NCI-H2107 treated with DMSO at 0.1 percent for 48 hours (cell line): Measurements from ENCODE around the gene LAMB1.
"Not testable (repeated sequence)": the region's sequence is repeated elsewhere in the genome, so short reads cannot be mapped to it uniquely, and the experiment has no call there.

ENCODE experiments used
- DNase-seq: peaks from one replicate; lab custom pipeline; 2025; ENCODE audit not compliant: unreplicated experiment; lab: John Stamatoyannopoulos, UW

The LAMB1 gene

GRCh38 chr7:108002726-108003598 is at the start of gene LAMB1:
Gene LAMB1 (minus strand): TSS chr7:108003161. CDS start chr7:108002885, 276 bp downstream.
- DNase-seq = no peak

- no peak for DNase-seq
These were observed 48.5 kb upstream of the LAMB1 start for GRCh38 chr7:108051454-108051853.

DNA sequence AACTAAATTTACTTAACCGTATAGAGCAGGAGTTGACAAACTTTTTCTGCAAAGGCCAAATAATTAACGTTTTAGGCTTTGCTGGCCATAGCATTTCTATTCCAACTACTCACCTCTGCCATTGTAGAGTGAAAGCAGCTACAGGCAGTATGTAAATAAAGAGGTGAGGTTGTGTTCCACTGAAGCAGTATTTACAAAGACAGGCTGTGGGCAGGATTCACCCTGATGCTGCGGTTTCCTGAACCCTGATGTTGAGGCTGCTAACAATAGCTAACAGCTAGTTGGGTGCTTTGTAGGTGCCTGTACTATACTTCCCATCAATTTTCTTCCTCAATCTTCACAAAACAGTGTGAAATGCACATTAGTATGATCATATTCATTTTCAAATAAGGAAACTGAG is 47.0 kb upstream of the LAMB1 start:
- DNase-seq = no peak

DNA sequence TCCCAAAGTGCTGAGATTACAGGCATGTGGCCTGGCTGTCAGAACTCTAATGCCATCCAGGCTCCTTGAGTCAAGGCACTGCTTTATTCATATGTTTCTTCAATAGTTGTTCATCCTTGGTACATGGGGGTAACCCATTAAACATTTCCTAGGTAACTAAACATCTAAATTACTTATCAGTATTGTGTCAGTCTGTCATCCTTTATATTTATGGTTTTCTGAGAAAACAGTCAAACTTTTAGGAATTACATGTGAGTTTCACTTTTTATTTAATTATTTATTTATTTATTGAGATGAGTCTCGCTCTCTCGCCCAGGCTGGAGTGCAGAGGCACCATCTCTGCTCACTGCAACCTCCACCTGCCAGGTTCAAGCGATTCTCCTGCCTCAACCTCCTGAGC is 45.5 kb upstream of the LAMB1 start:
- no peak for DNase-seq

- DNase-seq = no peak
These were observed 44.1 kb upstream of the LAMB1 start for GRCh38 chr7:108046952-108047506.

- DNase-seq = no peak
These were observed 42.7 kb upstream of the LAMB1 start for GRCh38 chr7:108045669-108046068.

DNA sequence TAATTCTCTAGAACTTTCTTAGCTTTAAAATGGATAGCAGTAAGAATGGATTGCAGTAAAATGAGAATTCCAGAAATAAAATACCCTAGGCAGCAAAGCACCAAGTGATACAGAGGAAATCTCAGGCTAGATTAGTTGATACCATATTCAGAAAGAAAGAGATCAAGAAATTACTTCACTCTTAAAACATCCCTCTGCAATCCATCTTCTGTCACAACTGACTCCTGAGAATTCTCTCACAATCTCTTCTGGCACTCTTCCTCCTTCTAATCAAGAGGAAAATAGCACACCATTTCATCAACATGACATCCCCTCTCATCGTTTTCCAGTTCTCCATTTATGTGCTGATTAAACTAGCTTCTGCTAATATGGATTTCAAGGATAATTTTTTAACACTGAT is 42.2 kb upstream of the LAMB1 start:
- DNase-seq = no peak

DNA sequence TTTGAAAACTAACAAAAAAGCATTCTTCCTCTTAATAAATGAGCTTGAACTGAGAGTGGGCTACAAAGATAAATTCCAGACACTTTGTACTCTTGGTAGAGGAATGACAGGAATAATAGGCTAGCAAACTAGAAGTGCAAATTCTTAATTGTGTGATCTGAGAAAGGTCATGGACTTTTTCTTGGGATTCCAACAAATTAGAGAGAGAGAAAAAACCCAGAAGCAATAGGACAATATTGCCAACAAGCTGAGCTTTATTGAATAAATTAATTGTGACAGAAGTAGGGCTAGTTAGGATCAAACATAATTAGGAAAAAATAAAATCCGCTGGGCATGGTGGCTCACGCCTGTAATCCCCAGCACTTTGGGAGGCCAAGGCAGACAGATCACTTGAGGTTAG is 41.4 kb upstream of the LAMB1 start:
- DNase-seq = no peak

DNA sequence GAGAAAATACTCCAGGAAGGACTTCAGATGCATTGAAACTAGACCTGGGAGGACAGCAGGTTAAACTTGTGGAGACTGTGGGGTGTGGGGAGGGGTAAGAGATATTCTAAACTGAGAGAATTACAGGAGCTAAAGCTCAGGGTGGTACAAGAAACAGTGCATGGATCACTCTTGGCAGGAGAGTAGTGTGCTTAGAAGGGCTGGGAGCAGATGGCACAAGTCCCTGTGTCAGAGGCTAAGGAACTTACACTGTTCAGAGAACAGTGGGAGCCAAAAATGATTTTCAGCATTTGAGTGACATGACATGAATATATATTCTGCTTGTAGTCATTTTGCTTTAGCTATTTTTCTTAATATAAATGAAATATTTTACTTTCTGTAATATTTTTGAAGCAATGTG is 36.0 kb upstream of the LAMB1 start:
- no peak for DNase-seq

GRCh38 chr7:108037741-108038140 is 34.8 kb upstream of the LAMB1 start:
- no peak for DNase-seq

DNA sequence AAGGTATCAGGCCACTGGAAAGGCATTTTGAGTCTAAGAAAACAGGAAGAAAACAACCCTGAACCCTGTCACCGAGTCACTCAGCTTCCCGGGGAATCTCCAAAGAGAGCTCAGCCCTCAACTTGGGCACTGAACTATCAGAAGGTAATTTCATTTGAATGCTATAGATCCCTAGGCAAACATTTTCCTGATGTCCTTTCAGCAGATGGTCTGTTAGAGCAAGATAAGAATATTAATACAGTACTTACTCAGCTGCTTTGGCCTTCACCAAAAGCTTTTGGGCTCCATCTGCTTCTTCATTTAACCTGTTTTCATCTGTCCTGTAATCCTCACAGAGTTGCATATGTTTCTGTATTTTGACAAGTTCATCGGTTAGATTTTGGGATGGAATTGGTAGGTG is 34.2 kb upstream of the LAMB1 start:
- no peak for DNase-seq

- no peak for DNase-seq
These were observed 31.6 kb upstream of the LAMB1 start for GRCh38 chr7:108034586-108034985.

DNA sequence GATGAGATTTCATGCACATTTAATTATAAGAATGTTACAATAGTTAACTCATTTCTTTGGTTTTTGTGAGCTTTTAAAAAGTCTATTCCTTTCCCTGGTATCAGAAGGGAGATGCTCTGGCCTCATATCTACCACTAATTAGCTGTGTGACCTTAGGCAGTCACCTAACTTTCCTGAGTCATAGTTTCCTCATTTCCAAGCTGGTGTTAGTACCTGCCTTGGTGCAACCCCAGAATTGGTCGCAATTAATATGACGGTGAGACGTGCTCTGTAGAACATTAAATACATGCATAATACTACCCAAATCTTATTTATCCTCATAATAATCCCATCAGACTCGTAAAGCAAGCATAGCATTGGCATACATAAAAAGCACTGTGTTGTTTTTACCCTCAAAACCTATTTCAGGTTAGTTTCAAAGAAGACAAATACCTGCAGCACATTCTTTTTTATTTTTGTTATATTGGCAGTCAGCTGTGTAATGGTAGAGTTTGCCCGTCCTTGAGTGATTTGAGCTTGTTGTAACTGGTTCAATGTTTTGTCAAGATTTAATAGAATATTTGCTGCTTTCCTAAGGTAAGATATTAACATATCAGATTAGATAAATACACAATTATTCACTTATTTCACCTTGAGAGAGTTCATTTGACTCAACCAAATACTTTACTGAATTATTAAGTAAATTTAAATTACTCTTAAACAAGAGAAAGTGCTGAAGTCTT is 31.0 kb upstream of the LAMB1 start:
- no peak for DNase-seq

DNA sequence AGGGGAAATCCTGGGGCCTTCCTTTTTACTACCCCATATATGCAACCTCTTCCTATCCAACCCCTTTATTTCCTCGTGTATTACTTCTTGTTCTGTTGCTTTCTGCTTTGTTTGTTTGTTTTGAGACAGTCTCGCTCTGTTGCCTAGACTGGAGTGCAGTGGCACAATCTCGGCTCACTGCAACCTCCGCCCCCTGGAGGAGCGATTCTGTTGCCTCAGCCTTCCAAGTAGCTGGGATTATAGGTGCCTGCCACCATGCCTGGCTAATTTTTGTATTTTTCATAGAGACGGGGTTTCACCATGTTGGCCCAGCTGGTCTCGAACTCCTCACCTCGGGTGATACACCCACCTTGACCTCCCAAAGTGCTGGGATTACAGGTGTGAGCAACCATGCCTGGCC is 30.3 kb upstream of the LAMB1 start:
- not testable (repeated sequence) for DNase-seq

DNA sequence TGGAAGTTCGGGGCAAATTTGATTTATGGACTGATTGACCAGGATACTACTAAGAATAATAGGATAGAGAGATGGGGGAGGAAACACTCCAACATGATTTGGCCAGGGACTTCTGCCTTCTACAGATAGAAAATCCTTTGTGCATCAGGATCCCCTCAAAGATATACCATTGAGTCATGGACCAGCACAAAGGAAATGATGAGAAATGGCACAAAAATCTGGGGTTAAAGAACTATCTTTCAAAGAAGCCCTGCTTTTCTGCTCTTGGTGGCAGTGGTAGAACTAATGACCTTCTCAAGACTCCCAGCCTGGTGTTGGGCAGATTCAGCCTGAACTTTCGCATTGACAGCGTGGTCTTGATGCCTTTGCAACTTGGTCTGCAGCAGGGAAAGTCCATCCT is 27.6 kb upstream of the LAMB1 start:
- no peak for DNase-seq

DNA sequence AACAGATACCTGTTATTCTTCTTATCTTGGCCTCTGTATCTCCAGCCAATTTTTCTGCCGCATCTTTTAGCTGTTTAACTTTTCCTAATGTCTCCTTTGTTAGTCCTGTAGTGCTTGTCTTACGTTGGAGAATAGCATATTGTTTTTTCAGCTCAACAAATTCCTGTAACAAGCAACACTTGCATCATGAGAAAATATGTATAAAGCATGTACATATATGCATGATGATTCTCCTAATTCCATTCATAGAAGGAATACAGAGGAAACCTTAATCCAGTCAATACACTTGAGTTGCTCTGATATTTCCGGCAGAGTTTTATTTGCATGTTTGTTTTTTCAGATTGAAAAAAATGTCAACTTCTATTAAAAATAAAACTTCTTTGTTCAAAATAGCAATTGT is 26.1 kb upstream of the LAMB1 start:
- no peak for DNase-seq

DNA sequence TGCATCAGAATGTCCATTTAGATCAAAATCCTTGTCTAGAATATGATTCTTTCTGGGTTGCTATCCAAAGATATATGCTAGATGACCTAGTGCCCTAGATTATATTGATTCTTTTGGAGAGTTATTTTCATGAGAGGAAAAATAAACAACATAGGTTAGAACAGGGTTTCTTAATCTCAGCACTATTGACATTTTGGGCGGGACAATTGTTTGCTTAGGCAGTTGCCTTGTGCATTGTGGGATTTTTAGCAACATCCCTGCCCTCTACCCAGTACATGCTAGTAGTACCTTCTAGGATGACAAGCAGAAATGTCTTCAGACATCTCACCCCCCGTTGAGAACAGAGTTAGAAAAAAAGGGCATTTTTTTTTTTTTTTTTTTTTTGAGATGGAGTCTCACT is 25.1 kb upstream of the LAMB1 start:
- DNase-seq = no peak

- no peak for DNase-seq
These were observed 24.3 kb upstream of the LAMB1 start for GRCh38 chr7:108027239-108027638.

GRCh38 chr7:108026647-108027046 is 23.7 kb upstream of the LAMB1 start:
- DNase-seq = peak; percentile 5

DNA sequence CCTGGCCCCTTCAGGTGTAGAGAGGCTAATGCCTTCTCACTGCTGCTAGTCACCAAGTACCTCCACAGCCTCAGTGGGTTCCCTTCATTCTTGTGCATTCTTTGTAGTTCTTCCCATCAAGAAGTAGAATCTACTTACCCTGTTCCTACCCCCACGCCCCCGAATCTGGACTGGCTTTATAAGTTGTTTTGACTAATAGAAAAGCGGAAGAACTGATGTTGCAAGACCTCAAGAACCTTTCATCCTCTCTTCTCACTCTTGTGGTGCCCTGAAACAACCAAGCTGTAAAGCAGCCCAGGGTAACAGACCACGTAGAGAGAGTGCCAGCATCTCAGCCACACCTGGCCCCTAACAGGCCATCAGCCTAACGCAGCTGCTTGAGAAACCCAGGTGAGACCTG is 23.2 kb upstream of the LAMB1 start:
- DNase-seq = no peak

- no peak for DNase-seq
These were observed 21.6 kb upstream of the LAMB1 start for GRCh38 chr7:108024538-108024937.

DNA sequence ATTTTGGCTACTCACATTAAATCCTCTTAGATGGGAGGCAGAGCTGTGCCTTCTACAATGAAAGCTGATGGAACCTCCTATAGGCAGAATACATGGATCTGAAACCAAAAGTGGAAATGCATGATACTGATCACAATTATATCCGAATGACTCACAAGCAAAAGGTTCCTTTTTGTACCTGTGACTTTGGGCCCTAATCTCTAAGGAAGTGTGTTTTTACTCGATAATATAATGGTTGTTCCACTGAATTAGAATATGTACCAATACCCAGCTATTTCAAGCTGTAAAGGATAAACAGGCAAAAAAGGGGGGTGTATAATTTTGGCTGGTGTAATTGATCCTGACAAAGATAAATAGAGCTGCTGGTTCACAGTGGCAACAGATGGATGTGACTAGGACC is 17.6 kb upstream of the LAMB1 start:
- no peak for DNase-seq
